ENCODE measurements around the gene ESF1. TPM values are rescaled to one million over a fixed set of nuclear protein-coding genes. Genes with fewer than 3 reads are reported as not detected.

Gene ESF1
- total and polyA plus RNA-seq, 2 experiments from 2014 or later = 20.5 to 71.7 TPM

GRCh38 chr20:13677241-13677640 is 107.5 kb downstream of the ESF1 start:
- Histone ChIP-seq H3F3A (replicated peaks; ENCODE audit: low read depth) (no peaks in the 10 kb centered on the region), H2AFZ (no peak overlapping the region), H3K4me3 (no peak overlapping the region), H4K20me1 (replicated peaks; ENCODE audit: insufficient read depth) (no peaks in the 10 kb centered on the region), H3K79me2 (replicated peaks; ENCODE audit: insufficient read depth) (no peaks in the 10 kb centered on the region), H3K4me1 (ENCODE audit: insufficient read depth) (no peaks in the 10 kb centered on the region), H3K4me2 (no peak overlapping the region), H3K27ac (ENCODE audit: low read depth) (no peak overlapping the region), H3K27me3 (ENCODE audit: insufficient read depth) (no peaks in the 10 kb centered on the region), H3K9me2 (ENCODE audit: insufficient read depth) (peaks cover 3% of the 10 kb centered on the region), H3K36me3 (ENCODE audit: insufficient read depth) (no peaks in the 10 kb centered on the region)
- TF ChIP-seq ZNF114 (CRISPR knock-in tag; IDR thresholded peaks at IDR 0.05) (no peak), REST (IDR thresholded peaks at IDR 0.05; ENCODE audit: unreplicated experiment) (no peak), POLR2AphosphoS5 (IDR thresholded peaks at IDR 0.05; ENCODE audit: low read depth) (no peak), EZH2phosphoT487 (IDR thresholded peaks at IDR 0.05; ENCODE audit: unreplicated experiment) (no peak), CREB1 (CRISPR knock-in tag; IDR thresholded peaks at IDR 0.05; ENCODE audit: low read depth) (no peak), CTCF (conservative IDR thresholded peaks at IDR 0.05; ENCODE audit: low read depth in 2 of 2) (no peak), ZNF331 (CRISPR knock-in tag; IDR thresholded peaks at IDR 0.05; ENCODE audit: low read depth) (no peak), JUNB (IDR thresholded peaks at IDR 0.05; ENCODE audit: unreplicated experiment) (no peak), ZNF462 (CRISPR knock-in tag; IDR thresholded peaks at IDR 0.05) (no peak), NANOG (IDR thresholded peaks at IDR 0.05; ENCODE audit: borderline replicate concordance) (no peak), STAT1 (IDR thresholded peaks at IDR 0.05; ENCODE audit: unreplicated experiment) (no peak), ETS1 (IDR thresholded peaks at IDR 0.05) (no peak), EZH2 (IDR thresholded peaks at IDR 0.05; ENCODE audit: low read depth, unreplicated experiment) (no peak)
- H3K4me1 Mint-ChIP-seq = no peaks in the 10 kb centered on the region
- no peak overlapping the region for H3K27ac Mint-ChIP-seq
- no peak for ATAC-seq
- H3K4me3 Mint-ChIP-seq = no peak overlapping the region
- peaks cover 3% of the 10 kb centered on the region for H3K27me3 Mint-ChIP-seq (ENCODE audit: insufficient read depth, low read depth, poor library complexity)
- no peaks in the 10 kb centered on the region for H3K36me3 Mint-ChIP-seq (ENCODE audit: low read depth)
- H3K9me3 Mint-ChIP-seq = no peaks in the 10 kb centered on the region
- no peak for DNase-seq (ENCODE audit: low spot score)
